K562 (cell line): Measurements from ENCODE around the gene TMEM120A. TPM values are rescaled to one million over a fixed set of nuclear protein-coding genes. Genes with fewer than 3 reads are reported as not detected.

Experiments used
- ATAC-seq: fragments of 200-7000 bp; cut with Tn5 transposase; 3 replicates; pipeline ENCODE4 v1.9.1; 2020; ENCODE audit warnings: moderate library complexity
- BruUV-seq: library from RNA; stranded (reverse); fragments of 400-500 nt; replicated peaks from 2 replicates; lab custom pipeline; 2021; lab: Mats Ljungman, UMichigan
- CTCF ChIA-PET: fragments of 300-600 bp; formaldehyde crosslinking; extraction: SDS; loops from one replicate; lab custom pipeline; 2021; ENCODE audit warnings: low intra/inter-chr PET ratio; lab: Yijun Ruan, JAX
- POLR2A ChIA-PET: fragments of 300-600, 350-650 bp; sonication (Branson Sonifier 250); formaldehyde crosslinking; extraction: SDS; loops from one replicate; lab custom pipeline; 2021; ENCODE audit warnings: antibody characterized with exemption, inconsistent platforms; lab: Yijun Ruan, JAX
- DNase-seq, 4 experiments: peaks; one replicate each; pipeline versions ENCODE4 v3.0.0 to v3.0.0-alpha.2; 2011 to 2018; ENCODE audit warnings: low spot score in 3 of 4, mixed read lengths in 3 of 4; ENCODE audit errors: extremely low read depth in 1 of 4
- FAIRE-seq: peaks from 2 replicates; lab custom pipeline; 2011; peaks lifted over from hg19 to GRCh38; lab: Jason Lieb, UNC
- H2AFZ ChIP-seq: 2 replicates; pipeline ENCODE4 v1.6.0; 2011; ENCODE audit warnings: low read depth, low read length, control low read depth, inconsistent platforms
- H3K27ac ChIP-seq: fragments of 200-600 bp; 3 replicates; pipeline ENCODE4 v1.8.0; 2011; ENCODE audit warnings: low read depth, mild to moderate bottlenecking, control low read depth, inconsistent platforms, low read length, moderate library complexity, mixed read lengths; ENCODE audit errors: extremely low read depth
- H3K27me3 ChIP-seq, 2 experiments: fragments of 300-600 bp in 1 of 2; 2 replicates in 1 of 2; 3 replicates in 1 of 2; pipeline versions ENCODE4 v1.6.0 to v1.8.0; 2011; ENCODE audit warnings: inconsistent platforms in 2 of 2, low read length in 2 of 2, mild to moderate bottlenecking in 1 of 2, mixed read lengths in 1 of 2, moderate library complexity in 1 of 2; ENCODE audit not compliant: control insufficient read depth in 2 of 2, insufficient read depth in 2 of 2
- H3K36me3 ChIP-seq: fragments of 300-600 bp; 3 replicates; pipeline ENCODE4 v1.8.0; 2011; ENCODE audit warnings: mild to moderate bottlenecking, low read length, inconsistent platforms; ENCODE audit not compliant: control insufficient read depth, insufficient read depth
- H3K4me1 ChIP-seq, 2 experiments: fragments of 200-600 bp in 1 of 2; replicated peaks in 1 of 2; 2 replicates in 1 of 2; 3 replicates in 1 of 2; pipeline versions ENCODE4 v1.5.1 to v1.8.0; 2011; ENCODE audit warnings: inconsistent platforms in 2 of 2, low read length in 2 of 2, mild to moderate bottlenecking in 1 of 2, mixed read lengths in 1 of 2, moderate library complexity in 1 of 2; ENCODE audit not compliant: control insufficient read depth in 2 of 2, insufficient read depth in 2 of 2
- H3K4me2 ChIP-seq: 2 replicates; pipeline ENCODE4 v1.6.1; 2011; ENCODE audit warnings: low read length, control low read depth, inconsistent platforms, mixed read lengths; ENCODE audit not compliant: insufficient read depth
- H3K4me3 ChIP-seq: fragments of 200-600 bp; sonication (generic), shearing (Covaris generic); 2 replicates; pipeline ENCODE4 v1.5.1; 2016; ENCODE audit warnings: control low read depth, inconsistent platforms
- H3K79me2 ChIP-seq: fragments of 200-600 bp; 3 replicates; pipeline ENCODE4 v1.8.0; 2011; ENCODE audit warnings: low read length, inconsistent platforms; ENCODE audit not compliant: control insufficient read depth, insufficient read depth
- H3K9ac ChIP-seq, 2 experiments: 2 replicates each; pipeline versions ENCODE4 v1.6.0 to v1.6.1; 2011; ENCODE audit warnings: low read depth in 2 of 2, low read length in 2 of 2, control low read depth in 1 of 2, inconsistent platforms in 1 of 2, mild to moderate bottlenecking in 1 of 2, mixed read lengths in 1 of 2; ENCODE audit not compliant: insufficient read depth in 1 of 2
- H3K9me1 ChIP-seq: one replicate; pipeline ENCODE4 v1.6.0; 2011; ENCODE audit warnings: inconsistent platforms, mild to moderate bottlenecking, low read length, moderate library complexity; ENCODE audit not compliant: control insufficient read depth, insufficient read depth
- H3K9me3 ChIP-seq: replicated peaks from 2 replicates; pipeline ENCODE4 v1.5.1; 2011; ENCODE audit warnings: low read depth, low read length, inconsistent platforms; ENCODE audit not compliant: control insufficient read depth, insufficient read depth
- H4K20me1 ChIP-seq: replicated peaks from 2 replicates; pipeline ENCODE4 v1.6.1; 2011; ENCODE audit warnings: low read length, inconsistent platforms, mixed read lengths; ENCODE audit not compliant: control insufficient read depth, insufficient read depth
- CC2D1A ChIP-seq: fragments of 450-650 bp; IDR thresholded peaks from 2 replicates; pipeline ENCODE4 v1.6.1; 2017; ENCODE audit warnings: mild to moderate bottlenecking
- SLC30A9 ChIP-seq: fragments of 250-450 bp; sonication (Bioruptor Pico); IDR thresholded peaks from 2 replicates; pipeline ENCODE4 v1.8.0; 2022; ENCODE audit warnings: mild to moderate bottlenecking, moderate library complexity
- TRIM28 ChIP-seq: fragments of 450-650 bp; IDR thresholded peaks from 2 replicates; pipeline ENCODE4 v1.6.1; 2017
- WHSC1 ChIP-seq: IDR thresholded peaks from one replicate; pipeline ENCODE4 v1.6.1; 2012; ENCODE audit warnings: low read length, control low read depth, inconsistent platforms
- ZEB2 ChIP-seq: fragments of 450-650 bp; IDR thresholded peaks from 2 replicates; pipeline ENCODE4 v1.6.1; 2016
- ZNF561 ChIP-seq: fragments of 450-650 bp; formaldehyde crosslinking; conservative IDR thresholded peaks from 2 replicates; pipeline ENCODE4 v1.4.0; 2020; ENCODE audit warnings: mild to moderate bottlenecking, moderate library complexity
- ZNF584 ChIP-seq: fragments of 200-800 bp; sonication (Bioruptor generic); IDR thresholded peaks from 2 replicates; pipeline ENCODE4 v1.6.1; 2016; ENCODE audit warnings: low read depth, mild to moderate bottlenecking, missing genetic modification characterization, missing compliant biosample characterization
- WGBS: fragments of 100-300 bp; shearing (Covaris generic); methylation state at CpG from one replicate; pipeline ENCODE4 v1.1.6; 2016; ENCODE audit warnings: low coverage, mixed read lengths; ENCODE audit not compliant: insufficient coverage; ENCODE audit errors: missing lambda C conversion rate; 5-methylcytosine and 5-hydroxymethylcytosine counted together
- in situ Hi-C: fragments of 300-500 bp; cut with MboI; formaldehyde crosslinking; loops from 4 replicates; pipeline ENCODE4 v1.15.0; 2018; ENCODE audit warnings: inconsistent platforms, mixed read lengths
- intact Hi-C: fragments of 100-400 bp; cut with micrococcal nuclease; formaldehyde crosslinking; loops from 2 replicates; pipeline ENCODE4 v1.14.2; 2022
- polyA plus RNA-seq, 8 experiments: library from polyadenylated mRNA; depleted of rRNA in 4 of 8; stranded (reverse) in 5 of 8; unstranded in 3 of 8; fragments of >200 nt; fragmentation: Nextera tagmentation in 2 of 8; fragmentation: Illumina TruSeq in 1 of 8; extraction: Ambion mirVana in 2 of 8; extraction: Trizol in 1 of 8; gene quantifications; 2 replicates each; pipeline versions ENCODE4 v1.2.1 to v1.2.3, GENCODE V29; 2011 to 2014; ENCODE audit warnings: inconsistent platforms in 1 of 8, missing spikeins in 1 of 8
- total RNA-seq, 7 experiments: library from RNA; depleted of rRNA in 6 of 7; stranded (reverse); fragments of >200 nt in 6 of 7; fragmentation: Illumina TruSeq in 2 of 7; extraction: Trizol in 2 of 7; gene quantifications; 2 replicates each; pipeline versions ENCODE4 v1.2.1 to v1.2.3, GENCODE V29; 2011 to 2021; ENCODE audit warnings: low replicate concordance in 1 of 7

TMEM120A gene
- total and polyA plus RNA-seq, 9 of the 15 experiments (the other 6 are each of a cell fraction or from before 2014, with no cell fraction given), result 2.3 to 90.2 (median 22.9) TPM

DNA sequence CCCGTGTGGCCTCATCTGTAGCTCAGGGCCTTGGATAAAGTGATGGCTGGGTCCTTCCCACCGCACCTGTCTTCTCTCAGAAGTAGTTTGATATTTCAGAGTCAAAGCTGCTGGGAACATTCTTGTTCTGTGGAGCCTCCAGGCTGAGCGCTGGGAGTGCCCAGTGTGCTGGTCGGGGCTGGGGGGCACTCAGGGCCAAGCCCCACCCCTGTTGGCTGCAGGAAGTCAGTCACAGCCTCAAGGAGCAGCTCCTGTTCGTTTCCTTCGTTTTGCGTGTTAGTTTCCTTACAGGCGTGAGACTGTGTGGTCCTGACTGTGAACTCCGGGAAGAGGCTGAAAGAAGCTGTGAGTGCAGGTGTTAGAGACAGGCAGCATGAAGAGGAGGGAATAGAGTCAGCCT is 46.2 kb downstream of the TMEM120A start:
- Histone ChIP-seq H3K4me3 (no peak overlapping the region), H3K36me3 (peaks cover 14% of the 10 kb centered on the region; the same call in 2 of the 3 replicates), H3K27me3 (no peaks in the 10 kb centered on the region), H3K9me3 (no peaks in the 10 kb centered on the region), H3K4me1 (peaks cover 0 to 20% of the 10 kb centered on the region in 2 experiments; a peak in 4 of 5 replicates), H4K20me1 (peaks cover 12% of the 10 kb centered on the region; the same call in 1 of the 2 replicates), H3K79me2 (peaks cover 25% of the 10 kb centered on the region), H2AFZ (no peak overlapping the region), H3K4me2 (no peak overlapping the region), H3K9me1 (peaks cover 5% of the 10 kb centered on the region), H3K9ac (peak overlapping the region in 1 of 2 experiments; percentile 32; a peak in 1 of 4 replicates), H3K27ac (no peak overlapping the region)
- TF ChIP-seq SLC30A9 (CRISPR knock-in tag), result no peak
- no peak for TF ChIP-seq WHSC1
- TF ChIP-seq TRIM28, result no peak
- no peak for TF ChIP-seq ZNF561 (CRISPR knock-in tag)
- TF ChIP-seq ZNF584 (CRISPR knock-in tag), result no peak
- no peak for TF ChIP-seq ZEB2
- no peak for TF ChIP-seq CC2D1A
- intact Hi-C loops (loop anchor here (5.0 kb wide), 1 partner anchor 74 kb away; no protein-coding TSS in a partner anchor), in situ Hi-C loops (no loop called here)
- FAIRE-seq, result no peak
- POLR2A ChIA-PET, result interaction anchor here (0.6 to 1.8 kb wide), 6 partner anchors 10 to 1459 kb away, joined by 3 to 4 read pairs (median 4); partner anchors contain the start of genes MDH2 and STYXL1
- no peak for ATAC-seq
- no peak for DNase-seq
- CTCF ChIA-PET, result no interaction called here
- 73% methylated on average over 9 of the region's 9 CpGs for WGBS
- no TSS peak for BruUV-seq
